Activated CD4-positive, alpha-beta T cell treated with anti-CD3 and anti-CD28 coated beads, Interleukin-2, Interleukin-4, amounts not matched to agents 100 ng/mL and 50 ng/mL, durations not matched to agents 16 hours and 8 hours (primary cell): ENCODE results near the gene SLC39A6.

Experiments
- DNase-seq: peaks from one replicate; pipeline ENCODE4 v3.0.0-alpha.2; 2020; ENCODE audit warnings: low spot score

SLC39A6 gene

DNA sequence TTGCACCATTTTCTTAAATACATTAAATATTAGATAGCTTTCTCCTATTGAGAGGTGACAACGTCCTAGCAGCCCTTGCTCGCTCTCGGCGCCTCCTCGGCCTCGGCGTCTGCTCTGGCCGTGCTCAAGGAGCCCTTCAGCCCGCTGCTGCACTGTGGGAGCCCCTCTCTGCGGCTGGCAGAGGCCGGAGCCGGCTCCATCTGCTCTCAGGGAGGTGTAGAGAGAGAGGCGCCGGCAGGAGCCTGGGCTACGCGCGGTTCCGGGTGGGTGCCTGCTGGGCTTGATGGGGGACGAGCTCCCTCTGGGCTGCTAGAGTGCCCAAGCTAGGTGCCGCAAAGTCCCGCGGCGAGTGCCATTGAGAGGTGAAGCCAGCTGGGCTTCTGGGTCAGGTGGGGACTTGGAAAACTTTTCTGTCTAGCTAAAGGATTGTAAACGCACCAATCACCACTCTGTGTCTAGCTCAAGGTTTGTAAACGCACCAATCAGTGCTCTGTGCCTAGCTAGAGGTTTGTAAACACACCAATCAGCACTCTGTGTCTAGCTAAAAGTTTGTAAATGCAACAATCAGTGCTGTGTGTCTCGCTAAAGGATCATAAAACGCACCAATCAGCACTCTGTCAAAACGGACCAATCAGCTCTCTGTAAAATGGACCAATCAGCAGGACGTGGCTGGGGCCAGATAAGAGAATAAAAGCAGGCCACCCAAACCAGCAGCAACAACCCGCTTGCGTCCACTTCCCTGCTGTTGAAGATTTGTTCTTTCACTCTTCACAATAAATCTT is 64.9 kb downstream of the SLC39A6 start:
- no peak for DNase-seq

- no peak for DNase-seq
Observed at GRCh38 chr18:36058674-36059073, 70.5 kb downstream of the SLC39A6 start.
